Common myeloid progenitor, CD34-positive (primary cell): ENCODE measurements around the gene ADI1.
"Not testable (repeated sequence)": the region's sequence is repeated elsewhere in the genome, so short reads cannot be mapped to it uniquely, and the experiment has no call there.

ENCODE experiments used
- CTCF ChIA-PET: fragments of 350-600 bp; sonication (Branson Sonifier 250); formaldehyde crosslinking; loops from one replicate; lab custom pipeline; 2021; ENCODE audit warnings: antibody characterized with exemption; lab: Charles Lee
- POLR2A ChIA-PET: fragments of 350-600 bp; sonication (Branson Sonifier 250); formaldehyde crosslinking; loops from one replicate; lab custom pipeline; 2021; ENCODE audit warnings: antibody characterized with exemption; lab: Charles Lee
- DNase-seq, 3 donors: peaks; one replicate each; pipeline versions ENCODE4 v3.0.0 to v3.0.0-alpha.2; 2013
- H3K27ac ChIP-seq, 2 experiments: 1 replicate in 1 of 2; 2 replicates in 1 of 2; pipeline ENCODE4 v1.7.0; 2013; ENCODE audit warnings: inconsistent platforms in 2 of 2, low read length in 2 of 2, mild to moderate bottlenecking in 2 of 2, low read depth in 1 of 2, moderate library complexity in 1 of 2; ENCODE audit not compliant: severe bottlenecking in 2 of 2, insufficient read depth in 1 of 2, poor library complexity in 1 of 2
- H3K27me3 ChIP-seq, 5 experiments: replicated peaks in 2 of 5; 1 replicate in 3 of 5; 2 replicates in 2 of 5; pipeline versions ENCODE4 v1.6.1 to v1.7.0; 2013; ENCODE audit warnings: low read length in 4 of 5, mild to moderate bottlenecking in 2 of 5, moderate library complexity in 2 of 5, inconsistent platforms in 1 of 5; ENCODE audit not compliant: insufficient read depth in 5 of 5, control insufficient read depth in 4 of 5
- H3K36me3 ChIP-seq, 4 experiments: 1 replicate in 2 of 4; 2 replicates in 2 of 4; pipeline versions ENCODE4 v1.6.1 to v1.7.0; 2013; ENCODE audit warnings: low read length in 3 of 4, control low read depth in 1 of 4, mild to moderate bottlenecking in 1 of 4; ENCODE audit not compliant: control insufficient read depth in 4 of 4, insufficient read depth in 4 of 4
- H3K4me1 ChIP-seq, 4 experiments: 1 replicate in 3 of 4; 2 replicates in 1 of 4; pipeline versions ENCODE4 v1.6.1 to v1.7.1; 2013; ENCODE audit warnings: low read length in 3 of 4, mild to moderate bottlenecking in 3 of 4, control low read depth in 1 of 4, inconsistent platforms in 1 of 4, moderate library complexity in 1 of 4; ENCODE audit not compliant: control insufficient read depth in 4 of 4, insufficient read depth in 4 of 4; ENCODE audit errors: control extremely low read depth in 1 of 4
- H3K4me3 ChIP-seq, 7 experiments: 1 replicate in 4 of 7; 2 replicates in 3 of 7; pipeline versions ENCODE4 v1.5.1 to v1.7.0; 2013; ENCODE audit warnings: mild to moderate bottlenecking in 7 of 7, low read length in 6 of 7, moderate library complexity in 6 of 7, inconsistent platforms in 2 of 7, low read depth in 2 of 7, control low read depth in 1 of 7; ENCODE audit not compliant: insufficient read depth in 4 of 7, control insufficient read depth in 1 of 7; ENCODE audit errors: extremely low read depth in 1 of 7
- H3K9me3 ChIP-seq, 5 experiments: 1 replicate in 4 of 5; 2 replicates in 1 of 5; pipeline versions ENCODE4 v1.6.1 to v1.7.1; 2013; ENCODE audit warnings: low read length in 4 of 5, mild to moderate bottlenecking in 2 of 5, inconsistent platforms in 1 of 5, low read depth in 1 of 5, moderate library complexity in 1 of 5; ENCODE audit not compliant: control insufficient read depth in 4 of 5, insufficient read depth in 2 of 5; ENCODE audit errors: control extremely low read depth in 1 of 5
- WGBS: methylation state at CpG from one replicate; pipeline ENCODE4 v1.1.5; 2013; ENCODE audit not compliant: insufficient coverage; 5-methylcytosine and 5-hydroxymethylcytosine counted together

ADI1 gene

GRCh38 chr2:3494984-3495666, 24.2 kb downstream of the ADI1 start:
- WGBS: 98% methylated on average over 12 of the region's 13 CpGs
- Histone ChIP-seq H3K27ac (no peak overlapping the region), H3K27me3 (no peaks in the 10 kb centered on the region), H3K9me3 (no peaks in the 10 kb centered on the region), H3K36me3 (peaks cover 4 to 40% (median 14%) of the 10 kb centered on the region in 4 experiments), H3K4me1 (peaks cover 0 to 17% (median 10%) of the 10 kb centered on the region in 4 experiments), H3K4me3 (no peak overlapping the region)
- POLR2A ChIA-PET: no interaction called here
- no peak for DNase-seq
- CTCF ChIA-PET: interaction anchor here (1.0 kb wide), 1 partner anchor 17 kb away, joined by 3 read pairs; no protein-coding TSS in a partner anchor

GRCh38 chr2:3493615-3494007, 25.7 kb downstream of the ADI1 start:
- H3K27me3 ChIP-seq: no peaks in the 10 kb centered on the region
- peaks cover 0 to 29% (median 8%) of the 10 kb centered on the region in 4 experiments for H3K36me3 ChIP-seq
- peaks cover 0 to 17% (median 10%) of the 10 kb centered on the region in 4 experiments for H3K4me1 ChIP-seq
- ChIA-PET CTCF (interaction anchor here (0.8 to 1.6 kb wide), 3 partner anchors 12 to 43 kb away, joined by 3 read pairs; no protein-coding TSS in a partner anchor), POLR2A (no interaction called here)
- 88% methylated on average over 9 of the region's 10 CpGs for WGBS
- no peak overlapping the region for H3K27ac ChIP-seq
- no peak overlapping the region for H3K4me3 ChIP-seq
- no peaks in the 10 kb centered on the region for H3K9me3 ChIP-seq
- DNase-seq: peak in 1 of 3 donors; percentile 27

GRCh38 chr2:3492951-3493614, 26.2 kb downstream of the ADI1 start:
- POLR2A ChIA-PET: no interaction called here
- peaks cover 0 to 17% (median 10%) of the 10 kb centered on the region in 4 experiments for H3K4me1 ChIP-seq
- CTCF ChIA-PET: interaction anchor here (0.8 to 1.6 kb wide), 3 partner anchors 12 to 43 kb away, joined by 3 read pairs; no protein-coding TSS in a partner anchor
- peaks cover 0 to 24% (median 4%) of the 10 kb centered on the region in 4 experiments for H3K36me3 ChIP-seq
- no peak overlapping the region for H3K27ac ChIP-seq
- 96% methylated on average over 28 of the region's 29 CpGs for WGBS
- DNase-seq: no peak
- H3K27me3 ChIP-seq: no peaks in the 10 kb centered on the region
- no peak overlapping the region for H3K4me3 ChIP-seq
- no peaks in the 10 kb centered on the region for H3K9me3 ChIP-seq

- peaks cover 0 to 17% (median 10%) of the 10 kb centered on the region in 4 experiments for H3K4me1 ChIP-seq
- POLR2A ChIA-PET: not testable (repeated sequence)
- WGBS: 96% methylated on average over 12 of the region's 12 CpGs
Observed at GRCh38 chr2:3492475-3492787, 26.9 kb downstream of the ADI1 start.

GRCh38 chr2:3491716-3492474, 27.4 kb downstream of the ADI1 start:
- Histone ChIP-seq H3K27ac (no peak overlapping the region), H3K4me1 (peaks cover 0 to 17% (median 10%) of the 10 kb centered on the region in 4 experiments), H3K4me3 (no peak overlapping the region), H3K27me3 (no peaks in the 10 kb centered on the region), H3K36me3 (peaks cover 0 to 13% (median 4%) of the 10 kb centered on the region in 4 experiments), H3K9me3 (peaks cover 0 to 1% (median 0%) of the 10 kb centered on the region in 5 experiments)
- no peak for DNase-seq
- CTCF ChIA-PET: interaction anchor here (1.1 to 1.3 kb wide), 2 partner anchors 13 to 21 kb away, joined by 3 read pairs; no protein-coding TSS in a partner anchor
- WGBS: 97% methylated on average over 17 of the region's 17 CpGs
- POLR2A ChIA-PET: no interaction called here

More at GRCh38 chr2:3492475-3492787, 26.9 kb downstream of the ADI1 start:
- H3K27me3 ChIP-seq, DNase-seq, H3K9me3 ChIP-seq, H3K27ac ChIP-seq, CTCF ChIA-PET, H3K4me3 ChIP-seq: not testable (repeated sequence)
- H3K36me3 ChIP-seq: peaks cover 0 to 19% (median 4%) of the 10 kb centered on the region in 4 experiments

GRCh38 chr2:3491306-3491705, 28.0 kb downstream of the ADI1 start:
- Histone ChIP-seq H3K4me1 (peaks cover 0 to 17% (median 10%) of the 10 kb centered on the region in 4 experiments), H3K27ac (no peak overlapping the region), H3K4me3 (no peak overlapping the region), H3K9me3 (peaks cover 0 to 4% (median 0%) of the 10 kb centered on the region in 5 experiments), H3K36me3 (peaks cover 0 to 11% (median 6%) of the 10 kb centered on the region in 4 experiments), H3K27me3 (no peaks in the 10 kb centered on the region)
- 17% methylated on average over 6 of the region's 6 CpGs for WGBS
- CTCF ChIA-PET: interaction anchor here (1.1 to 1.3 kb wide), 3 partner anchors 12 to 85 kb away, joined by 3 read pairs; no protein-coding TSS in a partner anchor
- POLR2A ChIA-PET: no interaction called here
- peak in 2 of 3 donors; percentile 11 to 17 for DNase-seq
